SK-N-SH treated with all-trans-retinoic acid at 6 μM for 48 hours (cell line): Measurements from ENCODE around the gene TNIK.
A peak's percentile ranks its signal among the peaks of the same experiment; 100 is the strongest.

Experiments used
- ATAC-seq: fragments of 200-7000 bp; cut with Tn5 transposase; 3 replicates; pipeline ENCODE4 v1.9.1; 2020; ENCODE audit warnings: mild to moderate bottlenecking, moderate library complexity
- ARNTL ChIP-seq: fragments of 450-650 bp; formaldehyde crosslinking; IDR thresholded peaks from 2 replicates; pipeline ENCODE4 v1.5.0; 2020; ENCODE audit warnings: low read depth, mild to moderate bottlenecking, moderate library complexity, borderline replicate concordance
- BACH2 ChIP-seq: fragments of 250-450 bp; sonication (Bioruptor Pico); IDR thresholded peaks from 2 replicates; pipeline ENCODE4 v1.9.0; 2021; ENCODE audit warnings: mild to moderate bottlenecking, borderline replicate concordance
- CREB5 ChIP-seq: fragments of 250-450 bp; sonication (Bioruptor Pico); IDR thresholded peaks from 2 replicates; pipeline ENCODE4 v1.5.1; 2020; ENCODE audit warnings: low read depth, mild to moderate bottlenecking, moderate library complexity
- CSDC2 ChIP-seq: fragments of 250-450 bp; sonication (Bioruptor Pico); IDR thresholded peaks from 2 replicates; pipeline ENCODE4 v1.5.0; 2020; ENCODE audit warnings: mild to moderate bottlenecking, moderate library complexity
- ESRRG ChIP-seq: fragments of 250-450 bp; sonication (Bioruptor Pico); IDR thresholded peaks from 2 replicates; pipeline ENCODE4 v1.6.1; 2021; ENCODE audit warnings: mild to moderate bottlenecking
- ISL1 ChIP-seq: fragments of 250-450 bp; sonication (Bioruptor Pico); IDR thresholded peaks from 2 replicates; pipeline ENCODE4 v2.1.2; 2022; ENCODE audit warnings: mild to moderate bottlenecking, moderate library complexity
- OSR1 ChIP-seq: fragments of 250-450 bp; sonication (Bioruptor Pico); IDR thresholded peaks from 2 replicates; pipeline ENCODE4 v1.8.0; 2022; ENCODE audit warnings: moderate library complexity, mild to moderate bottlenecking, inconsistent platforms
- PATZ1 ChIP-seq: fragments of 250-450 bp; sonication (Bioruptor Pico); IDR thresholded peaks from 2 replicates; pipeline ENCODE4 v1.8.0; 2020; ENCODE audit warnings: mild to moderate bottlenecking, moderate library complexity, borderline replicate concordance
- POU6F1 ChIP-seq: fragments of 250-450 bp; sonication (Bioruptor Pico); IDR thresholded peaks from 2 replicates; pipeline ENCODE4 v1.8.0; 2021; ENCODE audit warnings: low read depth, mild to moderate bottlenecking, moderate library complexity, borderline replicate concordance
- PPARA ChIP-seq: fragments of 250-450 bp; sonication (Bioruptor Pico); IDR thresholded peaks from 2 replicates; pipeline ENCODE4 v1.5.0; 2020; ENCODE audit warnings: mild to moderate bottlenecking, borderline replicate concordance
- RARB ChIP-seq: fragments of 250-450 bp; sonication (Bioruptor Pico); IDR thresholded peaks from 2 replicates; pipeline ENCODE4 v1.8.0; 2021; ENCODE audit warnings: mild to moderate bottlenecking, moderate library complexity
- SNAI2 ChIP-seq: fragments of 250-450 bp; sonication (Bioruptor Pico); IDR thresholded peaks from 2 replicates; pipeline ENCODE4 v1.5.0; 2020; ENCODE audit warnings: mild to moderate bottlenecking, moderate library complexity
- ZFP3 ChIP-seq: fragments of 250-450 bp; sonication (Bioruptor Pico); IDR thresholded peaks from 2 replicates; pipeline ENCODE4 v1.5.0; 2020; ENCODE audit warnings: mild to moderate bottlenecking, moderate library complexity
- ZNF565 ChIP-seq: fragments of 450-650 bp; formaldehyde crosslinking; conservative IDR thresholded peaks from 2 replicates; pipeline ENCODE4 v1.5.0; 2020; ENCODE audit warnings: low read depth, mild to moderate bottlenecking, moderate library complexity
- ZNF70 ChIP-seq: fragments of 450-650 bp; formaldehyde crosslinking; IDR thresholded peaks from 2 replicates; pipeline ENCODE4 v1.5.0; 2020; ENCODE audit warnings: mild to moderate bottlenecking, moderate library complexity
- ZNF8 ChIP-seq: fragments of 450-650 bp; formaldehyde crosslinking; IDR thresholded peaks from 2 replicates; pipeline ENCODE4 v1.5.0; 2020; ENCODE audit warnings: mild to moderate bottlenecking, moderate library complexity
- TF ChIP-seq, protein P1 (sequence below): fragments of 250-450 bp; sonication (Bioruptor Pico); IDR thresholded peaks from 2 replicates; pipeline ENCODE4 v1.5.0; 2020; ENCODE audit warnings: mild to moderate bottlenecking, moderate library complexity

Gene TNIK

DNA sequence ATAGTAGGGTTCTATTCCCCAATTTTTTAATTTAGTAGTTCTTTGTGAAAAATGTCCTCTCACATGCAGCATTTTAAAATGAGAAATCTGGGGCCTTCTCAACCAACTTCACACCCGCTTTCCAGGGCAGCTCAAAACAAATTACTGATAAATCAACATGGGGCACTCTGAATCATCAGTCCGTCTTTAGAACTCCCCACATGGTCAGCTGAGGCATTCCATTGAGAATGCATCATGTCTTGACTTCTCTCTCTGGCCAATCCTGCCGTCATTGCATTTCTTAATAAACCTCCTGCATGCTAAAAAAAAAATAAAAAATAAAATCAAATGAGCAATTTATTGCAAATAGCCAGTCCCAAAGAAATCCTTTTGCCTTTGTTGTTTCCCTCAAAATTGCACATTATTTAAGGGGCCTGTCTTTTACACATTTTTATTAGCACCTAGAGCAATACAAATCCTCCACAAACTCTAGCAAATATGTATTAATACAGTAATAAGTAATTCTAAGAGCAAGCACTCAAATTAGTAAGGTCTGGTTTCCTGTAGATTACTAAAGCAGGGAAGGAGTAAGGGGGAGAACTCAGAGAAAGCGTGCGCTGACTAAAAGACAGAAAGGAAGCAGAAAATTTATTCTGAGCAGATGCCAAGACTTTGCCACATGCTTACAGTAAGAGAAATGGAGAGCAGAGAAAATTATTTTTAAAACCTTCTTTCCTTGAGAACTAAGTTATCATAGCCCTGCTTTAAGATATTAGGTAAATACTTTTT lies 175.7 kb downstream of the TNIK start:
- TF ChIP-seq POU6F1 (CRISPR knock-in tag) = no peak
- peak; percentile 61 for TF ChIP-seq ISL1 (CRISPR knock-in tag)
- TF ChIP-seq CREB5 = 0 out of 2 replicates have a peak, but pooled peaks have one; percentile 17
- peak; percentile 85 for ATAC-seq

DNA sequence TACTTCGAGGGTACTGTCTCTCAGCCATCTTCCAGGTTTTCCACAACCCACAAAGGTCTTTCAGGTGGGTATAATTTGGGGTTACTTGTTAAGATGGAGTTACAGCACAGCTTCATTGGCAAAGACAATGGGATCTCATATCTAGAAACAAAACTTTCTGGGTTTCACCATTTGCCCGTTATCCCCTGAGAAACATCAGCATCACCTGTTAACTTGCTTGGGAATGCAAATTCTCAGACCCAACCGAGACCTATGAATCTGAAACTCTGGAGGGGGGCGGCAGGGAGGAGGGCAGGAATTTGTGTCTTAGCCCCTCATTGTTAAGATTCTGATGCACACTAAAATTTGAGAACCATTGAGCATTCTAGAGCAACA lies 176.4 kb downstream of the TNIK start:
- TF ChIP-seq OSR1 (no peak), PATZ1 (CRISPR knock-in tag) (no peak), RARB (no peak), BACH2 (CRISPR knock-in tag) (no peak), ZFP3 (no peak), ESRRG (CRISPR knock-in tag) (no peak), ARNTL (CRISPR knock-in tag) (no peak), SNAI2 (CRISPR knock-in tag) (no peak), ZNF565 (CRISPR knock-in tag) (no peak)
- TF ChIP-seq, all 23 proteins: peak for 0
- ATAC-seq = no peak

DNA sequence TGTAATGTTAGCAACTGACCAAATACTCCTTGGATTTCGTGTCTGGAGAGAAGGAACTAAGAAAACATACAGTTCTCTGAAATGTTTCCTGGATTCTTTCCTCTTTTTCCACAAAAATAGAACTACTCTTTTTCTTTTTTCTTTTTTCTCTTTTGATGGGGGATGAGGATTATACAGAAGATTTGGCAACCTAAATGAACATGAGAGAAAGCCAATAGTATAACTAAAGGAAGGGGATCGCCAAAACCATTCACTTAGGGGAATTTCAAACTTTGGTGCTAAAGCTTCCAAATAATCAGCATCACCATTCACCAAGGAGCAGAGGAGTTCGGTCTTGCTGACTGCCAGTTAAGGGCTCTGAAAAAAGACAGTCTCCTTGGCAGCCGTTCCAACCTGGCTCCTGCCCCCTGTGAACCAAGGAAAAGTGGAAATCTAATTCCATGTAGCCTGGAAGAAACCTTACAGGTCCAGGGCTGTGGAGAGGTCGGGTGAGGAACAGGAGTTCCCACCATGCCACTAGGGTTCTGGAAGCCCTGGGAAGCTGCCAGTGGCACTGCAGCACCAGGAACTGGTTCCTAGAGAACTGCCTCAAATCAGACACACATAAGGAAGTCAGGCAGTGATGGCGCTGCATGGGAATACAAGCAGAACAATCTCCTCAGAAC lies 176.9 kb downstream of the TNIK start:
- peak; percentile 38 for ATAC-seq

DNA sequence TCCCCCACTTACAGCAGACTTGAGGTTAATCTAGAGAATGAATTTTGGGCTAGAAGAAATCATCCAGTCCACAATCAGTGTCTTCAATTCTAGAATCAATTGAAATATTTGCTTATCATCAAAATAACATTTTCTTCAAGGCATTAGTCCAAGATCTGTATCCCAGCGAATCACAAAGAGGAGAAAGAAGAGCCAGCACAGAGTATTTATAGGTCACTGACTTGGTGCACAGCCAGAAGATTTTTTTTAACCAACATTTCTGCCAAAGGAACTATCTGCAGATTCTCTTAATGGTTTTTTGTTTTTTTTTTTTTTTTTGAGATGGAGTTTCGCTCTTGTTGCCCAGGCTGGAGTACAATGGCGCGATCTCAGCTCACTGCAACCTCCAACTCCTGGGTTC lies 178.2 kb downstream of the TNIK start:
- peak; percentile 55 for ATAC-seq
- TF ChIP-seq ISL1 (CRISPR knock-in tag) (peak; percentile 88), PPARA (no peak)

More for the DNA sequence above, 176.9 kb downstream of the TNIK start:
- TF ChIP-seq ISL1 (CRISPR knock-in tag) (peak; percentile 35; the same call in 1 of the 2 replicates), PATZ1 (CRISPR knock-in tag) (no peak), ZFP3 (0 out of 2 replicates have a peak, but pooled peaks have one; percentile 33), ARNTL (CRISPR knock-in tag) (no peak), CSDC2 (0 out of 2 replicates have a peak, but pooled peaks have one; percentile 36), OSR1 (no peak)

- ATAC-seq = no peak; the same call in 2 of the 3 replicates
- no peak for TF ChIP-seq OSR1
- TF ChIP-seq, protein P1, sequence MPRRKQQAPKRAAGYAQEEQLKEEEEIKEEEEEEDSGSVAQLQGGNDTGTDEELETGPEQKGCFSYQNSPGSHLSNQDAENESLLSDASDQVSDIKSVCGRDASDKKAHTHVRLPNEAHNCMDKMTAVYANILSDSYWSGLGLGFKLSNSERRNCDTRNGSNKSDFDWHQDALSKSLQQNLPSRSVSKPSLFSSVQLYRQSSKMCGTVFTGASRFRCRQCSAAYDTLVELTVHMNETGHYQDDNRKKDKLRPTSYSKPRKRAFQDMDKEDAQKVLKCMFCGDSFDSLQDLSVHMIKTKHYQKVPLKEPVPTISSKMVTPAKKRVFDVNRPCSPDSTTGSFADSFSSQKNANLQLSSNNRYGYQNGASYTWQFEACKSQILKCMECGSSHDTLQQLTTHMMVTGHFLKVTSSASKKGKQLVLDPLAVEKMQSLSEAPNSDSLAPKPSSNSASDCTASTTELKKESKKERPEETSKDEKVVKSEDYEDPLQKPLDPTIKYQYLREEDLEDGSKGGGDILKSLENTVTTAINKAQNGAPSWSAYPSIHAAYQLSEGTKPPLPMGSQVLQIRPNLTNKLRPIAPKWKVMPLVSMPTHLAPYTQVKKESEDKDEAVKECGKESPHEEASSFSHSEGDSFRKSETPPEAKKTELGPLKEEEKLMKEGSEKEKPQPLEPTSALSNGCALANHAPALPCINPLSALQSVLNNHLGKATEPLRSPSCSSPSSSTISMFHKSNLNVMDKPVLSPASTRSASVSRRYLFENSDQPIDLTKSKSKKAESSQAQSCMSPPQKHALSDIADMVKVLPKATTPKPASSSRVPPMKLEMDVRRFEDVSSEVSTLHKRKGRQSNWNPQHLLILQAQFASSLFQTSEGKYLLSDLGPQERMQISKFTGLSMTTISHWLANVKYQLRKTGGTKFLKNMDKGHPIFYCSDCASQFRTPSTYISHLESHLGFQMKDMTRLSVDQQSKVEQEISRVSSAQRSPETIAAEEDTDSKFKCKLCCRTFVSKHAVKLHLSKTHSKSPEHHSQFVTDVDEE = no peak
- TF ChIP-seq RARB = no peak
- no peak for TF ChIP-seq ZNF70 (CRISPR knock-in tag)
- TF ChIP-seq ZNF8 (CRISPR knock-in tag) = no peak
- no peak for TF ChIP-seq ARNTL (CRISPR knock-in tag)
- no peak for TF ChIP-seq PATZ1 (CRISPR knock-in tag)
- no peak for TF ChIP-seq ZNF565 (CRISPR knock-in tag)
- TF ChIP-seq CREB5 = no peak
- TF ChIP-seq SNAI2 (CRISPR knock-in tag) = no peak
Measured at GRCh38 chr3:171281256-171281992, 178.8 kb downstream of the TNIK start.
